Psoas muscle (tissue), 8 donors: ENCODE data around the gene FANK1. TPM values are rescaled to one million over a fixed set of nuclear protein-coding genes. Genes with fewer than 3 reads are reported as not detected.

Experiments
- ATAC-seq, 4 donors: fragments of 200-7000 bp; cut with Tn5 transposase; one replicate each; pipeline ENCODE4 v1.9.1; 2020; ENCODE audit warnings: moderate library complexity in 3 of 4, mild to moderate bottlenecking in 2 of 4
- DNase-seq, 2 donors: peaks; one replicate each; pipeline ENCODE4 v3.0.0-alpha.2; 2020
- H3K27ac ChIP-seq: fragments of 200-600 bp; one replicate; pipeline ENCODE4 v1.8.0; 2022
- H3K27me3 ChIP-seq, 3 donors: fragments of 200-600 bp in 1 of 3; one replicate each; pipeline versions ENCODE4 v1.6.1 to v1.8.0; 2013 to 2022; ENCODE audit warnings: low read length in 2 of 3, mild to moderate bottlenecking in 2 of 3, moderate library complexity in 1 of 3; ENCODE audit not compliant: insufficient read depth in 3 of 3
- H3K36me3 ChIP-seq, 2 donors: fragments of 200-600 bp in 1 of 2; one replicate each; pipeline versions ENCODE4 v1.6.1 to v1.8.0; 2013 to 2022; ENCODE audit warnings: low read depth in 1 of 2, mild to moderate bottlenecking in 1 of 2, moderate library complexity in 1 of 2; ENCODE audit not compliant: insufficient read depth in 1 of 2
- H3K4me1 ChIP-seq: fragments of 200-600 bp; one replicate; pipeline ENCODE4 v1.8.0; 2022
- H3K4me3 ChIP-seq: fragments of 200-600 bp; one replicate; pipeline ENCODE4 v1.8.0; 2022; ENCODE audit warnings: mild to moderate bottlenecking
- H3K9me3 ChIP-seq: fragments of 200-600 bp; one replicate; pipeline ENCODE4 v1.8.0; 2022
- WGBS, 3 donors: extraction: QIAGEN DNeasy Blood & Tissue Kit; methylation state at CpG; one replicate each; pipeline versions ENCODE4 v1.1.6 to v1.1.7; 2013; 5-methylcytosine and 5-hydroxymethylcytosine counted together
- intact Hi-C, 2 donors: fragments of 100-400 bp; cut with DNase I; formaldehyde crosslinking; loops; one replicate each; pipeline versions ENCODE4 v1.11.0 to v1.14.2; 2022
- polyA plus RNA-seq, 3 donors: library from polyadenylated mRNA; stranded (reverse); fragments of 200-250 nt; gene quantifications; one replicate each; pipeline ENCODE4 v1.2.3, GENCODE V29; 2013
- total RNA-seq, 4 donors: library from RNA; stranded (reverse); fragmentation: NEBNext Ultra II Directional in 2 of 4; extraction: Animal tissue kit (Norgen Biotek cat#: 25700) in 2 of 4; gene quantifications; one replicate each; pipeline versions ENCODE4 v1.2.1 to v1.2.4, GENCODE V29; 2021 to 2023
- TF ChIP-seq, protein P1 (sequence below): fragments of 200-600 bp; IDR thresholded peaks from one replicate; pipeline ENCODE4 v1.8.0; 2022; ENCODE audit warnings: antibody characterized with exemption
- donor health status: healthy with polysubstance abuse.
- donor health status: DM: no; HTN: no; CAD: no; lungs with moderate emphysema.
- donor health status: Bipolar disorder and iron deficiency.
- donor health status: healthy.
- donor health status: DM: yes; HTN: yes; CAD: no.
- donor health status: DM: no; HTN: no; CAD: no.
- donor health status: DM: no; HTN: no; CAD: no.
- donor health status: DM: yes; HTN: yes; CAD: no.

Gene FANK1
- total and polyA plus RNA-seq, 7 donors, result 0.23 to 0.49 (median 0.29) TPM; not detected in 3

DNA sequence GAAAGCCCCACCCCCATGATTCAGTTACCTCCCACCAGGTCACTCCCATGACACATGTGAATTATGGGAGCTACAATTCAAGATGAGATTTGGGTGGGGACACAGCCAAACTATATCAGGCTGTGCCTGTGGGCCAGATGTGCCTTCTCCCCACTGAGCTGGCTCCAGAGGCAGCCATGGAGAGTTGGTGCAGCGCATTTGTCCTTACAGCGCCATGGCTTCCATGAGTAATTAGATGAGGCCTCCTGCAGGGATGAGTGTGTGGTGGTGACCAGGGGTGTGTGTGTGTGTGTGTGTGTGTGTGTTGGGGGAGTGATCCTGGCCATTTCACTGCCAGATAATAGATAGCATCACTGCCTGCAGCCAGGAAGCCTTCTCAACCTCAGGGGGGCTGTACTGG, 94.6 kb downstream of the FANK1 start:
- 97 to 100% (median 100%) methylated on average over 2 of the region's 2 CpGs for WGBS, 3 donors
- intact Hi-C loops, result no loop called here
- TF ChIP-seq, protein P1, sequence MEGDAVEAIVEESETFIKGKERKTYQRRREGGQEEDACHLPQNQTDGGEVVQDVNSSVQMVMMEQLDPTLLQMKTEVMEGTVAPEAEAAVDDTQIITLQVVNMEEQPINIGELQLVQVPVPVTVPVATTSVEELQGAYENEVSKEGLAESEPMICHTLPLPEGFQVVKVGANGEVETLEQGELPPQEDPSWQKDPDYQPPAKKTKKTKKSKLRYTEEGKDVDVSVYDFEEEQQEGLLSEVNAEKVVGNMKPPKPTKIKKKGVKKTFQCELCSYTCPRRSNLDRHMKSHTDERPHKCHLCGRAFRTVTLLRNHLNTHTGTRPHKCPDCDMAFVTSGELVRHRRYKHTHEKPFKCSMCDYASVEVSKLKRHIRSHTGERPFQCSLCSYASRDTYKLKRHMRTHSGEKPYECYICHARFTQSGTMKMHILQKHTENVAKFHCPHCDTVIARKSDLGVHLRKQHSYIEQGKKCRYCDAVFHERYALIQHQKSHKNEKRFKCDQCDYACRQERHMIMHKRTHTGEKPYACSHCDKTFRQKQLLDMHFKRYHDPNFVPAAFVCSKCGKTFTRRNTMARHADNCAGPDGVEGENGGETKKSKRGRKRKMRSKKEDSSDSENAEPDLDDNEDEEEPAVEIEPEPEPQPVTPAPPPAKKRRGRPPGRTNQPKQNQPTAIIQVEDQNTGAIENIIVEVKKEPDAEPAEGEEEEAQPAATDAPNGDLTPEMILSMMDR, result no peak

DNA sequence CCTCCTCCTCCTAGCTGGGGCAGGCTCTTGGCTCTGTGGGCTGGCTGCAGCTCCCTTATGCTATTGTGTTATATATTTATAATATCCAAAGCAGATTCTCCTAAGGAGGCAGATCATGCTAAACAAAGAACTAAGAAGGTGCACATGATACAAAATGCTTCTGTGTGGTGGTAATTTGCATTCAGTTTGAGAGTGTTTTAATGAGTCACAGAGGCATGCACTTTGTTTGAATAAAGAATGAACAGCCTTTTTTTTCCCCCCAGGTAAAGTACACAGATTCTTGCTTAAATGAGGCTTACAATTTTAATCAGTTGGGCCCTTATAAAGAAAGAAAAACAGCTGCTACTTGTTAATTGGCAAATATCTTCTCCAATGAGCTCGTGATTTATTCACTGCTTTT, 95.0 kb downstream of the FANK1 start:
- no peak for ATAC-seq
- WGBS, 3 donors, result 88 to 98% (median 92%) methylated on average over 1 of the region's 1 CpG

More for the DNA sequence above, 94.6 kb downstream of the FANK1 start:
- H3K27ac ChIP-seq, result no peak overlapping the region
- no peaks in the 10 kb centered on the region for H3K27me3 ChIP-seq
- no peaks in the 10 kb centered on the region for H3K4me1 ChIP-seq
- ATAC-seq (no peak), DNase-seq (no peak)
- no peaks in the 10 kb centered on the region for H3K36me3 ChIP-seq
- H3K9me3 ChIP-seq, result no peaks in the 10 kb centered on the region
- H3K4me3 ChIP-seq, result no peak overlapping the region

DNA sequence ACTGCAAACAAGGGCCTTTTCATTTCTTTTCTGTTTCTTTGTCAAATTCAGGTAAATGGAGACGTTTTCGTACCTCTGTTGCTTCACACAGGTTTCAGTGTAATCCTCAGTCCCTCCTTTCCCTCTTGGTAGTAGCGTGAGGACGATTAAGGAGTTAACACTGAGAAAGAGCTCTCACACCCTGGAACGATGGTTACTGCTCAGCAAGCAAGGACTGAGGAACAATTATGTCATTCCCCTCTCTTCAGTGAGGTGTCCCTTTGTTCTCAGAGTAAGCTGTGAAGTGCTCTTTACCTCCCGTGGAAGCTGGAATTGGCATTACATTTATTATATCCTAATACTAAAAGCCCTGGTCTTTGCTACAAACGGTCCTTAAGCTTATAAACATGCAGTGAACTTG, 95.9 kb downstream of the FANK1 start:
- no peaks in the 10 kb centered on the region for H3K9me3 ChIP-seq
- no peak overlapping the region for H3K27ac ChIP-seq
- no peaks in the 10 kb centered on the region for H3K4me1 ChIP-seq
- no peak for DNase-seq
- TF ChIP-seq, protein P1, result no peak
- H3K4me3 ChIP-seq, result no peak overlapping the region
- no peaks in the 10 kb centered on the region for H3K27me3 ChIP-seq
- intact Hi-C loops, result no loop called here
- WGBS, 3 donors, result 69 to 74% (median 72%) methylated on average over 7 of the region's 7 CpGs
- ATAC-seq, result no peak
- no peaks in the 10 kb centered on the region for H3K36me3 ChIP-seq

More for the DNA sequence above, 95.0 kb downstream of the FANK1 start:
- Histone ChIP-seq H3K4me3 (no peak overlapping the region), H3K27ac (no peak overlapping the region), H3K4me1 (no peaks in the 10 kb centered on the region), H3K27me3 (no peaks in the 10 kb centered on the region), H3K36me3 (no peaks in the 10 kb centered on the region), H3K9me3 (no peaks in the 10 kb centered on the region)
- TF ChIP-seq, protein P1, result no peak
- intact Hi-C loops, result no loop called here
- DNase-seq, result no peak

DNA sequence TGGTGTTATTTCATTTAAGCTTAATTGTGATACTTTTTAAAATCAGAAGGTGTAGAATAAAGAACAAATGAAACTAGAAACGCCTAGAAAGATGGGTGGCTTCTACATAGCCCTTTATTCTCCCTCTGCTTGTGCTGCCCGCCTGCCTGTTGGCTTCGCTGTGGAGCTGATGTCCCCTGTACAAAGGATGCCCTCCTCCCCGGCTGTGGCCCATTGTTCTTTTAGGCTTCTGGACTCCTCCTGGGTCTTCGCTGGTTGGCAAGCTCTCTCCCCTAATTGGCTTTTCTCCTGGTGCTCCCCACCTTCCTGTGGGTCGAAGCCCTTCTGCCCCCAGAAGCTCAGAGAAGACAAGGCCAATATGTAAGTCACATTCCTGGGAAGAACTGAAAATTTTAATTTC, 98.2 kb downstream of the FANK1 start:
- Histone ChIP-seq H3K9me3 (no peaks in the 10 kb centered on the region), H3K27ac (no peak overlapping the region), H3K4me3 (no peak overlapping the region), H3K36me3 (no peaks in the 10 kb centered on the region), H3K27me3 (no peaks in the 10 kb centered on the region), H3K4me1 (no peaks in the 10 kb centered on the region)
- DNase-seq (no peak), ATAC-seq (no peak)
- WGBS, 3 donors, result 89 to 93% (median 92%) methylated on average over 6 of the region's 6 CpGs
- TF ChIP-seq, protein P1, result no peak
- intact Hi-C loops, result no loop called here

DNA sequence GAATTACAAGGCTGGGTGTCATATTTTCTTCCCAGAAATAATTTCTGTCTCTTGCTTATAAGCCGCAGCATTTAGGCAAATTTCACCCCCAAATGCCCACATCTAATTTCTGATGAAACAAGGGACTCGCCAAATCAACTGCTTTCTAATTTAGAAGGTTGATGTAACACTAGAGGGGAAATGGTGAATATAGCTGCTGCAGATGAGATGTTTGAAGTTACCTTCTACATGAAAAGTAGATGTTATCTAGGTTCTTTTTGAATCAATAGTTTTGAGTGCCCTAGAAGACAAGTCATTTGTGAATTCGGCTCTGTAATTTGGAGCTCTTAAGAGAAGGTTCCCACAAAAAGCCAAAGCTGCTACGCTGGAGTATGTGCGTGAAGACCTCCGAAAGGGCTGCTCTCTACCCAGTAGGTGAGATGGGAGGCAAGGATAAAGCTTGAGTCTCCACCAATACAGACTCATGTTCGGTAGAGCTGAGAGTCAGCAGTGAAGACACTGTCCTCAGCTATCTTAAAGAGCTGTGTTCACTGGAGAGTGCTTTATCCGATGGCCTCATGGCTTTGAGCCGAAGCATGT, 99.5 kb downstream of the FANK1 start:
- no peak for ATAC-seq
- TF ChIP-seq, protein P1, result no peak
- DNase-seq, result no peak
- H3K27me3 ChIP-seq, result no peaks in the 10 kb centered on the region
- H3K4me1 ChIP-seq, result no peaks in the 10 kb centered on the region
- H3K36me3 ChIP-seq, result no peaks in the 10 kb centered on the region
- intact Hi-C loops, result no loop called here
- WGBS, 3 donors, result 92 to 95% (median 93%) methylated on average over 9 of the region's 9 CpGs
- no peak overlapping the region for H3K27ac ChIP-seq
- H3K4me3 ChIP-seq, result no peak overlapping the region
- H3K9me3 ChIP-seq, result no peaks in the 10 kb centered on the region
